GM18907 (cell line): ENCODE results near the gene COL8A1.
A peak's percentile ranks its signal among the peaks of the same experiment; 100 is the strongest.

Experiments
- ATAC-seq: cut with Tn5 transposase; IDR thresholded peaks from one replicate; pipeline ENCODE4 v1.9.1; 2021; ENCODE audit warnings: mild to moderate bottlenecking, moderate library complexity; ENCODE audit not compliant: unreplicated experiment

COL8A1 gene

DNA sequence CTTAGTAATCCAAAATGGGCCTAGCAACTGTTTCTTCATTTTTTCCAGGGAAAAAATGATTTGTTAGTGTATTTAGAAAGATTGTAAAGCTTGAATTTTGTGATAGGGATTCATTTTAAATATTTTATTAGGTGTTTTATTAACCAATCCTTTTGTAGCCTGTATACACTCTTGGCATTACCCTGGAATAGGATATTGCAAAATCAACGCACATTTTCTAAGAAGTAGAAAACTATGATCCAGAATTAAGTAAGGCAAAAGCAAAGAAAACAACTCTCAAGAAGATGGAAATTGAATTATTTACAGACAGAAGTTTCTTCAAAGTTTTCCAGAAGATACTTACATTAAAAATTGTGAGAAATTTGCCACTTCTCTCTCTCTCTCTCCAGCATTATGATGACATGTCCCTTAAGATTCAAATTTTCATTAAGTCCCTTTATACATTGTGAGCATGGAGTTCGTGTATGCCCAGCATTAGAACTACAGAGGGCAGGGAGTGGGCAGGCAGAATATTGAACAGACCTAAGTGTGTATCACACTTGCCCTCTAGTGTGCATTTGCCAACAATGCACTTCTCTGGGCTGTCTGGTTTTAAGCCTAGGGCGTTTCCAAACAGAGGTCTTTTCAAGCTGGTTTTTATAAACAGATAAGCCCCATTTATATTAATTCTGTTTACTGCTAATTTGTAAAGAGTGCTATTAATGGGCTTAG is 150.8 kb downstream of the COL8A1 start:
- peak; percentile 96 for ATAC-seq

DNA sequence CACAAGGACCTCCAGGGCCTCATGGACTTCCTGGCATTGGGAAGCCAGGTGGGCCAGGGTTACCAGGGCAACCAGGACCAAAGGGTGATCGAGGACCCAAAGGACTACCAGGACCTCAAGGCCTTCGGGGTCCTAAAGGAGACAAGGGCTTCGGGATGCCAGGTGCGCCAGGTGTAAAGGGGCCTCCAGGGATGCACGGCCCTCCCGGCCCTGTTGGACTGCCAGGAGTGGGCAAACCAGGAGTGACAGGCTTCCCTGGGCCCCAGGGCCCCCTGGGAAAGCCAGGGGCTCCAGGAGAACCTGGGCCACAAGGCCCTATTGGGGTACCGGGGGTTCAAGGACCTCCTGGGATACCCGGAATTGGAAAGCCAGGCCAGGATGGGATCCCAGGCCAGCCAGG is 156.1 kb downstream of the COL8A1 start:
- no peak for ATAC-seq

DNA sequence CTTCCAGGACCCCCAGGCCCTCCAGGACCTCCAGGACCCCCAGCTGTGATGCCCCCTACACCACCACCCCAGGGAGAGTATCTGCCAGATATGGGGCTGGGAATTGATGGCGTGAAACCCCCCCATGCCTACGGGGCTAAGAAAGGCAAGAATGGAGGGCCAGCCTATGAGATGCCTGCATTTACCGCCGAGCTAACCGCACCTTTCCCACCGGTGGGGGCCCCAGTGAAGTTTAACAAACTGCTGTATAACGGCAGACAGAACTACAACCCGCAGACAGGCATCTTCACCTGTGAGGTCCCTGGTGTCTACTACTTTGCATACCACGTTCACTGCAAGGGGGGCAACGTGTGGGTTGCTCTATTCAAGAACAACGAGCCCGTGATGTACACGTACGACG is 157.2 kb downstream of the COL8A1 start:
- ATAC-seq: no peak

DNA sequence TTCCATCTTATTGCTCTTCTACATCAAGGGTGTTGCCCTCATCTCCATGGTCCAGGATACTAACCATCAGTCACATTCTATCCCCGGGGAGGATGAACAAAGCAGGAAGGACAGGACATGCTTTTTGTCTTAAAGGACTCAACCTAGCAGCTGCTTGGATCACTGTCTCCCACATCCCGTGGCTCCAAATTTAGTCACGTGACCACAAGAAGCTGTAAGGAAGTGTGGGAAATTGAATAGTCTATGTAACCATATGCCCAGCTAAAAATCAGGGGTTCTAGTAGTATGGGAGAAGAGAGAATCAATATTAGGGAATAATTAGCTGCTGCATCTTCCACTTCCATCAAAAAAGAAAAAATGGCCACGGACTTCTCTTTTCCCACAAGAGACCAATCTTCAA is 161.0 kb downstream of the COL8A1 start:
- no peak for ATAC-seq

DNA sequence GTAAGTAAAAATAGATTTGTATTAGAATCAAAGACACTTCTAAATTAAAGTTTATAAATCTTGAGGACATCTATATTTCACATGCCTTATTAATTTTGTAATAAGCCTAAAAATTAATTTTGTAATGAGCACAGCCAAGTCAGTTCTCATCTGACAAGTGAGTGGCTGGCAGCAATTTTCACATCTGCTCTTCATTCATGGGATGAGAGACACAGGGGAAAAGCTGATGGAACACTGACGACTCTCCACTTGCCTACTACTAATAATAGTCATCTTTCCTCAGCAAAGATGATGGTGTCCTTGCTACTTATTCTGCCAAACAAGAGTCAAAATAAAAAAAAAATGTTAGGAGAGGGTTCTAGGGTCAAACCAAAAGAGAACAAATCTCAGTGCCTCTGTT is 164.9 kb downstream of the COL8A1 start:
- no peak for ATAC-seq

DNA sequence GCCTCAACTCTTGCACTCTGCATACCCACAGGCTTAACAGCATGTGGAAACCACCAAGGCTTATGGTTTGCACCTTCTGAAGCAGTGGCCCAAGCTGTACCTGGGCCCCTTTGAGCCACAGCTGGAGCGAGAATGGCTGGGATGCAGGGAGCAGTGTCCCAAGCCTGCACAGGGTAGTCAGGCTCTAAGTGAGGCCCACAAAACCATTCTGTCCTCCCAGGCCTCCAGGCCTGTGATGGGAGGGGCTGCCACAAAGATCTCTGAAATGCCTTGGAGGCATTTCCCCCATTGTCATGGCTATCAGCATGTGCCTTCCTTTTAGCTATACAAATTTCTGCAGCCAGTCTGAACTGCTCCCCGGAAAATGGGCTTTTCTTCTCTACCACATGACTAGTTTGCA is 166.8 kb downstream of the COL8A1 start:
- ATAC-seq: no peak

DNA sequence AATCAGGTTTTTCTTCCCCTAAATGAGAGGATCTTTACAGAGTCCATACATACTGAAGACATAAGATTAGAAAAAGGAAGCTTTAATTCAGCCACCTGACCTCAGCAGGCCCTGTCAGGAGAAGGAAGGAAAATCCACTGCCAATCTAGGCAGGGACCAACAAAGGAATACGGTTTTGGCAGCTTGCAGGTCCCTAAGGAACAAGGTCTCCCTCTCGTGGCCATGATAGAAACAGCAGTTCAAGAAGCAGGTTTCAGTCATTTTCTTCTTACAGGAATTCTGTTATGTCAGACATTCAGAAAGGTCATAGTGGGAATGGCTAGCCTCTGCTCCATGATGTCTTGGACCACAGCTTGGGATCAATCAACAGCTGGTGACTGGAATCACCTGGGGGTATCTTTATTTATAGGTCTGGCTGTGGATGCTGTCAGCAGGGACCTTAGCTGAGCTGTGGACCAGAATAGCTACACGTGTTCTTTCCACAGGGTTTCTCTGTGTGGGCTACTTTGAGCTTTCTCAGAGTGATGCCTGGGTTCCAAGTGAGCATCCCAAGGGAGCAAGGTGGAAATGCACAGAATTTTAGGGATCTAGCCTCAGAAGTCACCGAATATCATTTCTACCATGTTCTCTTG is 169.9 kb downstream of the COL8A1 start:
- peak; percentile 66 for ATAC-seq

DNA sequence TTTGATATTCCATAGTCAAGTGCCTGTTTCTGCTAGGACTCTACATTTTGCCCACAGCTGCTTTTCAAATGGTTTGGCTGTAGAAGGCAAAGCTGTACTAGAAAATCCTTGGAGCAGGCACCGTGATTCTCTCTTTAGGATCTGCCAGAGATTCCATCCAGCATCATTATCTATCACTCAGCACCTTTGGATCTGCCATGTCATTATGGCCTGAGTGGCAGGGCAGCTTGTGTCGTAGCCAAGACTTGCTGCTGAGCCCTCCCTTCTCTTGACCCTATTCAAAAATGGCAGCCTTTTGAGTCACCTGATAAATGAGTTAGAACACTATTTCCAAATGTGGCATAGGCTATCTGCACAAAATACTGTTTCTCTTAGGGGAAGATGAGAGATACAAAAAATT is 171.2 kb downstream of the COL8A1 start:
- no peak for ATAC-seq

DNA sequence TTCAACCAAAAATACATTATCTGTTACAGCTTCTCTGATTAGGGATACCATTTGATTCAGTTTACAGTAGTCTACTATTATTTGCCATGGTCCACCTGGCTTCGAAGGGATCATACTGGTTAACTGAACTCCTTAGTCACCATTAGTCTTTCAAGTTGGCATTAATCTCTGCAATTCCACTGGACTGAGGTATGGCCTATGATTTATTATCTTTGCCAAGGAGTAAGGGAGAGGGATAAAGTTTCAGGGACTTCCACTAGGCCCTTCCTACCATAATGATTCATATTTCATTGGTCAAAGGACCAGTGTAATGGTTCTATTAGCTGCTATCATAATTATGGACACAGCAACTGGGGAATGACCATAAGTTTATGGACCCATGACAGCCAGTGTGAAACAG is 172.0 kb downstream of the COL8A1 start:
- ATAC-seq: no peak

DNA sequence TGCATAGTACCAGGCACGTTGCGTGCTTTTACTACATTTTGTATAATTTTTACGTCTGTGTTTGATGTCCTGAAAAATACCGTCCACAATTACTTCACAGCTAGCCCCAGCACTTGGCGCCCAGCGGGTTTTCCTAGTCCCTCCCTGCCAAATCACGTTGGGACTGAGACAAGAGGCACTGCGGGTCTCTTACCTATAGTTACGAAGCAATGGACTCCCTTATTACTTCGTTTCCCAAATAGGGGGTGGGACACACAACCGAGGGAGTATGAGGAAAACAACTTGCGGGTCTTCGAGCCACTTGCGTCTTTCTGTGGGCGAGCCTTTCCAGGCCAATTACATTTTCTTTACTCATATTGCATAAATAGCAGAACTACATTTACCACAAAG is 178.6 kb downstream of the COL8A1 start:
- peak; percentile 1 for ATAC-seq

DNA sequence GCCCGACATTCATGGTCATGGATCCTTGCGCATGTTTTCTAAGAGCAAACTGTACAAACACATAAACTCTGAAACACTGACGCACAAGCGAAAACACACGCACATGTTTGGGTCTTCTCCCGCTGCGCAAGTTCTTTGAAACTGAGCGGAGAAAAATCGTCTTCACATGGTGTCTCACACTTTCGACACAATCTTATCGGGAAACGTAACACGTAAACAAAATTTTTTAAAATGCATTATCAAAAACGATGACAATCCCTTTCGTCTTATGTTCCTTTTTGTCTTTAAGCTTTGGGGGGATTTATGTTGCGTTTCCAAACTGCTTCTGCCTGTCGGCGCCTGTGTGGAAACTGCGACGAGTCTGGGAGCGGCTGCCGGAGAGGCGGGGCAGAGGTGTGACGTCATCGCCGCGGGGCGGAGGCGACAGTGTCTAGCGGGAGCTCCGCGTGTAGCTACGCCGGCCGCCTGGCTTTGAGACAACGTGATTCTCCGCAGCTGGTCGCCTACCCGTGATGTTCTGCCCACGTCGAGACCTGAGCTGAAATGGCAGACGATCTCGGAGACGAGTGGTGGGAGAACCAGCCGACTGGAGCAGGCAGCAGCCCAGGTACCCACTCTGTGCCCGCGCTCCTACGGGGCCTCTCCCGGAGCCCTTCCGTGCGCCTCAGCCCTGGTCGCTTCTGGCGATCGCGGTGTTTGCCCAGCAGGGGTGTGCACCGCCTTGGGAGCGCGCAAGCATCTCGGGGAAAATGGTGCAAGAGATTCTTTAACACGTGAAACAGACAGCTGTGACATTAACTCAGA is 179.2 kb downstream of the COL8A1 start, which contains the start of gene CMSS1:
Gene CMSS1, plus strand, starts transcription at position 426 of the 804 bp plus-strand sequence.
- ATAC-seq: peak; percentile 98

DNA sequence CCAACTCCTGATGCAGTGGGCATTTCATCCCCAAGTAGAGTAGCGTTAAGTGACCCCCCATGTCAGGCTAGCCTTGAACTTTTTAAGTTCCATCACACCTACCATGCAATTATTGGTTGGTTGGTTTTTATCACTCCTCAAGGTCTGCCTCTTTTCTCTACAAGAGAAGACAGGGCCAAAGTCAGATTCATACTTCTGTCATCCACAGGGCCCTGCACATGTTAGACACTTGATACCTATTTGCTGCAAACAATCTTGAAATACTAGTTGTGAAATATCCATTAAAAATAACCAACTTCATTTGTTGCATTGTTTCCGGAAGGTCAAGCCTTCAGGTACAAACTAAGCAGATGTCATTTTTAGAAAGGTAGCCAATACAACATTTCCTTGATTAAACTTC is 180.4 kb downstream of the COL8A1 start:
- no peak for ATAC-seq

DNA sequence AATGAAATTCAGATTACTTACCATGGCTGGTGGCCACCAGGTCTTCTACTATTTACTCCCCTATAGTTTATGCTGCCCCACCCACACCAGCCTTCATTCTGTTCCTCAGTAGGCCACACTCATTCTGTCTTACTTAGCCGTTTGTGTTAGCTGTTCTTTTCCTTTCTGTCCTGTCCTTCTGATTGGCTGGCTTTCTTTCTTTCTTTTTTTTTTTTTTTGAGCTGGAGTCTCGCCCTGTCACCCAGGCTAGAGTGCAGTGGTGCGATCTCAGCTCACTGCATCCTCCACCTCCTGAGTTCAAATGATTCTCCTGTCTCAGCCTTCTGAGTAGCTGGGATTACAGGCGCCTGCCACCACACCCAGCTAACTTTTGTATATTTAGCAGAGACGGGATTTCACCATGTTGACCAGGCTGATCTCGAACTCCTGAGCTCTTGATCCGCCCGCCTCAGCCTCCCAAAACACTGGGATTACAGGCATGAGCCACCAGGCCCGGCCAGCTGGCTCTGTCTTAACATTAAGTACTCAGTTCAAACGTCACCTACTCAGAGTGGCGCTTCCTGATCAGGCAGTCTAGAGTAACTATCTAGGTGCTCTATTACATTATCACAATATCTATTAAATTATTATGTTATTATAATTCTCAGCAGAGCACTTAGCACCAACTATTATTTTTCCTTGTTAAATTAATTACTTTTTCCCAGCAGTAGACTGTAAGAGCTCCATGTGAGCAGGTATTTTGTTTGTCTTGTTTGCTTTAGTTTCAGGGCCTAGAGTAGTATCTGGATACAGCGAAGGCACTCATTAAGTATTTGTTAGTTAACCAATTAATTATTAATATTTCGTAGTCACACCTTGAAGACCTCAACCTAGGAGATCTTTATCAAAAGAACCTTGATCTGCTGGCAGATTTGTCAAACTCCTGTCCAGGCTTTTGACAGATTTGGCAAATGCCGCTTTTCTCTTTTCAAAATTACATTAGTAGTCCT is 185.6 kb downstream of the COL8A1 start:
- no peak for ATAC-seq

DNA sequence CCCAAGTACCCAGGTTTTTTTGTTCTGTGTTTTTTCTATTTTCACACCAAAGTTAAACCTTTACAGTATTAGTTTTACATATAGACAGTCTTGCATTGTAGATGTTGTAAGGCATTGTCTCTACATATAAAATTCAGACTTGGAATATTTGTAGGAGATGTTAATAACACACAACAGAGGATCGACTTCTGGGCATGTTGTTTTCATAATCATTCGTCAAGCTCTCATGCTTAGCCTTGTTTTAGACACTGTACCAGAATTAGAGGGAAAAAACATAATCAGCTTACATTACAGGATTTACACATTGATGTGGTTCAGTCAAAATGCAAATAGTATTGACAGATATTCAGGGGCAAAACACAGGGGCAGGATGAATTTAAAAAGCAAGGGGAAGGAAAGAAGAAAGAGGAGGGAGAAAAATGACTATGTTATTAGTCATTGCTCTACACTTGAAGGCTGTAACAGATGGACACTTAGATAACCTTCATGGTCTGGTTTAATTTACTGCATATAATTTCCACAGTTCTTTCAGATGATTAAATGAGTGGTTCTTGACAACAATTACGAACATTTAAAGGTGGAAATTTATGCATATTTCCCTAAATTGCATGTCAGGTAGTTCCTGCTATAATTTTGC is 186.7 kb downstream of the COL8A1 start:
- ATAC-seq: no peak

DNA sequence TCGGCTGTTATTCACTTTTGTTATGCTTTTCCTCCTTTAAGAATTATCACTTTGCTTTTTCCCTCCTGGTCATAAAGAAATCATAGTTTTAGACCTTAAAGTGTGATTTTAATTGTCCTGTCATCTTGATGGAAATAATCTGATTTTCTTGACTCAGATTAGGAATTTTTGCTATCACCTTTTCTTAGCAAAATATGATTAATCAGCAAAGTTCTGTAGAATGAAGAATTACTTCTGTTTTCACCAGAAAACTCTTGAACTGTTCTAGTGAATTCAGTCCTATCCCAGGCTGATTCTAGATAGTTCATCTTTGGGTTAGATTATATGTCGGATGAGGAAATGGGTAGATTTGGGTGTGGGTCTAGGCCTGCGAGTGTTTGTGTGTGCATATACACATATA is 191.4 kb downstream of the COL8A1 start:
- ATAC-seq: no peak

DNA sequence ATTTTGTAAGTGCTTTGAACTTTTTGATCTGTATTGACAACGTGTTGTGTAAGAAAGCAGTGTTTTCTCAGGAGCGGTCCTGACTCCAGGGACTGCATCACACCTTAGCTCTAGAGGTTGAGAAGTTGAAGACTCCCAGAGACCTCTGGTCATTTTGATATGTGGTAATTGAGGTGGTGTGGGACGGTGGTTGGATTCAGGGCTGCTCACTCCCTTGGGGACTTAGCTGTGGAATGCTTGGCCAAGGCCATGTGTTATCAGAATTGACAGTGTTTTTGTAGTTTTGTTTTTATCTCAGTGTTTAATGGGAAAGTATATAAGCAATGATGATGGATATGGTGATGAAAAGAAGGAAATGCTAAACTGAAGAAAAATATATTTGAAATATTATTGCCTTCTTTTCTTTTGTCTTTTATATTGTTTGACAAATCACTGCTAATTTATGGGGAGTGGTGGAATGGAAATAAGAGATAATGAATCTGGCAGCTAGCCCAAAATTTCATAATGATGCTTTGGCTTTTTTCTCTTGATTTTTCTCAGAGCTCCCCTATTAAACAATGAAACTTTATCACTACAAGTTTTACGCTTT is 195.3 kb downstream of the COL8A1 start:
- no peak for ATAC-seq

DNA sequence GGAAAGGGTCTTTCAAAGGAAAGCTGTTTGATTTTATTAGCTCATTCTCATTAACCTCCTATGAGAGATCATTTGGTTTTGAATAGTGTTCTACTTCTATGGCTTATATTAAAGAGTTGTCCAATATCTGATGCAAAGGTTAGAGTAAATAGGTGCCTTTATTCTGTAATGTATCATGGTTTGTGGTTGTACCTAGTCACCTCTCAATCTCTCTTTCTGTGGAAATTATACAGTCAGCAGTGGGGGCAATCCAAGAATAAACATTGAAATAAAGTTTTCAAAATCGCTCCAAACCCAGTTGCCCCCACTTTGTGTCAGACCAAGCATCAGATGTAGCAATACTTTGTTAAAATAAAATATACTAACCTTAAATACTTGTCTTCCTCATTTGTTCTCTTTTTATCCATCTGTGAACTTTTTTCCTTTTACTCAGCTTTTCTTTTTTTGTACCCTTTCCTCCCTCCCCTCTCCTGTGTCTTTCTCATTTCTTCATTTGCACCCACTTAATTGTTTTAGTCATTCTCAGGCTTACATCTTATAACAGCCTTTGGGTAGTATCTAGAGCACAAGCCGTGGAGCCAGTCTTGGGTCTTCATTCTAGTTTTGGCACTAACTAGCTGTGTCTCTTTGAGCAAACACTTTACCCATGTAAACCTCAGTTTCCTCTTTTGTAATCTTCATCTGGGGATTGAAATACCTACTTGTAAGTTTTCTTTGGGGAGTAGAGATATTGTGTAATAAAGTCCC is 196.0 kb downstream of the COL8A1 start:
- no peak for ATAC-seq

DNA sequence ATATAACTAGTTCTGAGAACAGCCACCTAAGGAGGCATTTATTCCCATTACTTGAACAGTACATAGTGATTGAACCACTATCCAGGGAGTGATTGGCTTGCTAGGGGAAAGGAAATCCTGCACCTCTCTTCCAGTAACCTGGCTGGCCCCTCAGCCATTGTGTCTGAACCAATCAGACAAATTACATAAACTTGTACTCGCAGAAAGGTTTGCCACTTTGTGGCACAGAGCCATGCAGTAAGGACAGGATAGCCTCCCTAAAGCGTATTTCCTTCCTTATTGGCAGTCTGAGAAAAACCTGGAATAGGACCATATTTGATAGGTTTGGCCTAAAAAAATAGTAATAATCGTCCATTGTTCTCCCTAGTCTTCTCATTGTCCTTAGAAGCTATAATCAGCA is 198.3 kb downstream of the COL8A1 start:
- no peak for ATAC-seq

DNA sequence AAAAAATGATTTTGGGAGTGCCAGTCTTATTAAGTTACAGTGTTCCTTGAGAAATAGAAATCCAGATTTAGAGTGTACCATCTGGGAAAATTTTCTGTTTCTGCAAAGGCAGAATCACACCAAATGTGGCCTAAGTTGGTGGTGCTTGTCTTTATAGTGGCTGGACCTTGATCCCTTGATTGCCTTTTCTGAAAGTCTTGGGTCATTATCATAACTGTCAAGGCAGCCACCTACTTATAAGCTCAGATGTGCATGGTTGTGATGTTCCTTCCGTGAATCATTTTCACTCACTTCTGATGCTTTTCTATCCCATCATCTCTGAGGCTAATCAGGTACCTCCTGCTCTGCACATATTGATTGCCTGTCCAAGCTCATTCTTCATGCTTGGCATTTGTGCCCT is 199.3 kb downstream of the COL8A1 start:
- ATAC-seq: no peak
